Kidney (tissue), 14 donors: Measurements from ENCODE around the gene SLC22A13. TPM values are rescaled to one million over a fixed set of nuclear protein-coding genes. Genes with fewer than 3 reads are reported as not detected.
"Not testable (repeated sequence)": the region's sequence is repeated elsewhere in the genome, so short reads cannot be mapped to it uniquely, and the experiment has no call there.

ENCODE experiments used
- DNase-seq, 5 donors: peaks; one replicate each; pipeline ENCODE4 v3.0.0-alpha.2; 2013 to 2020
- FAIRE-seq: peaks from 2 replicates; lab custom pipeline; 2012; peaks lifted over from hg19 to GRCh38; lab: Jason Lieb, UNC
- H3K27ac ChIP-seq, 2 donors: one replicate each; pipeline ENCODE4 v1.7.0; 2013; ENCODE audit warnings: low read depth in 2 of 2, low read length in 2 of 2, inconsistent platforms in 1 of 2
- H3K27me3 ChIP-seq: one replicate; pipeline ENCODE4 v1.7.1; 2013; ENCODE audit warnings: low read length, inconsistent platforms; ENCODE audit not compliant: control insufficient read depth, insufficient read depth
- H3K36me3 ChIP-seq, 3 donors: one replicate each; pipeline versions ENCODE4 v1.7.0 to v1.7.1; 2013; ENCODE audit warnings: low read length in 3 of 3, control low read depth in 1 of 3, inconsistent platforms in 1 of 3; ENCODE audit not compliant: insufficient read depth in 3 of 3, control insufficient read depth in 2 of 3
- H3K4me1 ChIP-seq, 3 donors: one replicate each; pipeline versions ENCODE4 v1.7.0 to v1.7.1; 2013; ENCODE audit warnings: low read length in 3 of 3, inconsistent platforms in 1 of 3, low read depth in 1 of 3; ENCODE audit not compliant: control insufficient read depth in 2 of 3, insufficient read depth in 2 of 3
- H3K4me3 ChIP-seq, 3 donors: one replicate each; pipeline versions ENCODE4 v1.7.0 to v1.8.1; 2013; ENCODE audit warnings: low read length in 3 of 3, control low read depth in 1 of 3, inconsistent platforms in 1 of 3
- H3K9ac ChIP-seq, 3 donors: one replicate each; pipeline versions ENCODE4 v1.7.0 to v1.7.1; 2013; ENCODE audit warnings: low read length in 3 of 3, control low read depth in 1 of 3, inconsistent platforms in 1 of 3
- H3K9me3 ChIP-seq, 3 donors: one replicate each; pipeline versions ENCODE4 v1.7.0 to v1.7.1; 2013; ENCODE audit warnings: low read length in 3 of 3, control low read depth in 1 of 3, inconsistent platforms in 1 of 3; ENCODE audit not compliant: control insufficient read depth in 2 of 3, insufficient read depth in 1 of 3
- CTCF ChIP-seq: IDR thresholded peaks from 3 replicates; pipeline ENCODE4 v1.5.1; 2012; ENCODE audit warnings: mild to moderate bottlenecking, moderate library complexity, borderline replicate concordance; ENCODE audit not compliant: insufficient read depth; ENCODE audit errors: extremely low read depth
- intact Hi-C: fragments of 100-400 bp; cut with DNase I; formaldehyde crosslinking; loops from one replicate; pipeline ENCODE4 v1.11.1; 2022
- polyA plus RNA-seq: library from polyadenylated mRNA; stranded (reverse); fragments of 350-450 nt; fragmentation: Illumina TruSeq; extraction: RNeasy Lipid Tissue Mini Kit (QIAGEN cat#74804); gene quantifications from one replicate; pipeline ENCODE4 v1.2.3, GENCODE V29; 2014; ENCODE audit warnings: low read depth, low replicate concordance; ENCODE audit not compliant: insufficient read depth
- total RNA-seq: library from RNA; stranded (reverse); fragmentation: NEBNext Ultra II Directional; extraction: Animal tissue kit (Norgen Biotek cat#: 25700); gene quantifications from one replicate; pipeline ENCODE4 v1.2.1, GENCODE V29; 2021
- donor health status: control.
- donor health status: control.
- donor health status: control.
- donor health status: control.
- donor health status: control.
- donor health status: DM: yes; HTN: yes; CAD: no.
- donor health status: Normal renal cell carcinoma (clear cell type).

Gene SLC22A13
- total and polyA plus RNA-seq, 2 donors from 2014 or later: 0.16 to 9.9 TPM

GRCh38 chr3:38317192-38317759 is 51.7 kb downstream of the SLC22A13 start:
- DNase-seq (no peak), FAIRE-seq (no peak)
- Histone ChIP-seq H3K9ac (no peak overlapping the region), H3K36me3 (no peaks in the 10 kb centered on the region), H3K9me3 (no peaks in the 10 kb centered on the region), H3K27me3 (no peaks in the 10 kb centered on the region), H3K4me1 (no peaks in the 10 kb centered on the region), H3K27ac (no peak overlapping the region), H3K4me3 (no peak overlapping the region)
- TF ChIP-seq CTCF: no peak
- intact Hi-C loops: no loop called here

DNA sequence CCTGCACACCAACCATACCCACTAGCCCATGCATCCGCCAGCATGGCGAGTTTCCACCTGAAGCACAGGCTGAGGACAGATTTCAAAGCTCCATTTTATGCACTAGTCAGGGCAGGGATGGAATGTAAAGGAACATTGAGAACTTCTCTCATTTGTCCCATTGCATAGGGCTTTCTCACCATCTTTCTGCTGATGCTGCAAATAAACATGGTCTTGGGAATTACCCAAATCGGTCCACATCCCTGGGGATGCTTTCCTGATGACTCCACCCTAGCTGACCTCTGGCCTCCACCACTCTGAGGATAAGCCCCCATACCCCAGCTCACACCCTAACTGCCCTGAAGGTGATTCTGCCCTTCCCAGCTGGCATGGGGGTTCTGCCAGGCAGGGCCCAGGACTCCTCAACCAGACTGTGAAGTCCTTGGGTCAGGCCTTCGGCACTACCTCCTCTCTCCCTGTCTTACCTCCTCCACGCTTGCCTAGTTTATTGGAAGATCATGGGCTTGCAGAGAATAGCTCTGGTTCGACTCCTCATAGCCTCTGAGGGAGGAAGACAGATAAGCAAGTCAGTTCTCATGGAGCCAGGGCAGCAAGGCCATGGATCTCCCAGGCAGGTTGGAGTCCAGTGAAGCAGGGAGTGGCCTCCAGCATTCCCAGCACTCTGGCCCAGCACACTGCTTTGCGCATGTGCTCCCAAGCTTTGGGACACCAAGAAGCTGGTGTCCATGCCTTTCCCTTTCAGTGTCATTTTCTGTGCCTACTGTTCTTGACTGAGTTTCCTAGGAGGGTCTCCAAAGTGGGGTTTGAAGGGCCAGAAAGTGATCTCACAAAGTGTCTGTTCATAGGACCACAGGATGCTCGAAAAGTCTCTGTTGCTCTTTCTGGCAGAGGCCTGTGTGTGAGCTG is 53.4 kb downstream of the SLC22A13 start:
- H3K9ac ChIP-seq: no peak overlapping the region
- H3K9me3 ChIP-seq: no peaks in the 10 kb centered on the region
- DNase-seq: no peak
- H3K4me1 ChIP-seq: no peaks in the 10 kb centered on the region
- no peaks in the 10 kb centered on the region for H3K27me3 ChIP-seq
- TF ChIP-seq CTCF: no peak
- intact Hi-C loops: no loop called here
- no peaks in the 10 kb centered on the region for H3K36me3 ChIP-seq
- no peak for FAIRE-seq
- H3K27ac ChIP-seq: no peak overlapping the region
- H3K4me3 ChIP-seq: no peak overlapping the region

DNA sequence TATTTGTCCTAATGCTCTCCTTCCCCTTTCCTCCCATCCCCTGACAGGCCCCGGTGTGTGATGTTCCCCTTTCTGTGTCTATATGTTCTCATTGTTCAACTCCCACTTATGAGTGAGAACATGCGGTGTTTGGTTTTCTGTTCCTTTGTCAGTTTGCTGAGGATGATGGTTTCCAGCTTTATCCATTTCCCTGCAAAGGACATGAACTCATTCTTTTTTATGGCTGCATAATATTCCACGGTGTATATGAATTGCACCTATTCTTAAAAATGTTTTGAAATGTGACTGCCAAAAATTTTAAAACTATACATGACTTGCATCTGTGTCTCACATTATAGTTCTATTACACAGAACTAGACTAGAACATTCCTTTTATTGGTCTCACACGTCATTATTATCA is 55.0 kb downstream of the SLC22A13 start:
- intact Hi-C loops, DNase-seq, H3K9me3 ChIP-seq, H3K4me1 ChIP-seq, H3K4me3 ChIP-seq, H3K36me3 ChIP-seq, H3K9ac ChIP-seq, FAIRE-seq, H3K27ac ChIP-seq, H3K27me3 ChIP-seq: not testable (repeated sequence)

- FAIRE-seq (no peak), DNase-seq (no peak)
- intact Hi-C loops: no loop called here
- Histone ChIP-seq H3K27me3 (no peaks in the 10 kb centered on the region), H3K4me1 (no peaks in the 10 kb centered on the region), H3K27ac (no peak overlapping the region), H3K36me3 (no peaks in the 10 kb centered on the region), H3K9me3 (peaks cover 0 to 6% (median 0%) of the 10 kb centered on the region in 3 donors), H3K9ac (no peak overlapping the region), H3K4me3 (no peak overlapping the region)
- TF ChIP-seq CTCF: no peak
These were observed 57.4 kb downstream of the SLC22A13 start for GRCh38 chr3:38323060-38323459.
